K562 (cell line): ENCODE measurements around the gene TNFAIP8L2. TPM values are rescaled to one million over a fixed set of nuclear protein-coding genes. Genes with fewer than 3 reads are reported as not detected.

Experiments used
- ATAC-seq: fragments of 200-7000 bp; cut with Tn5 transposase; 3 replicates; pipeline ENCODE4 v1.9.1; 2020; ENCODE audit warnings: moderate library complexity
- BruUV-seq: library from RNA; stranded (reverse); fragments of 400-500 nt; replicated peaks from 2 replicates; lab custom pipeline; 2021; lab: Mats Ljungman, UMichigan
- CTCF ChIA-PET: fragments of 300-600 bp; formaldehyde crosslinking; extraction: SDS; loops from one replicate; lab custom pipeline; 2021; ENCODE audit warnings: low intra/inter-chr PET ratio; lab: Yijun Ruan, JAX
- POLR2A ChIA-PET: fragments of 300-600, 350-650 bp; sonication (Branson Sonifier 250); formaldehyde crosslinking; extraction: SDS; loops from one replicate; lab custom pipeline; 2021; ENCODE audit warnings: antibody characterized with exemption, inconsistent platforms; lab: Yijun Ruan, JAX
- DNase-seq, 4 experiments: peaks; one replicate each; pipeline versions ENCODE4 v3.0.0 to v3.0.0-alpha.2; 2011 to 2018; ENCODE audit warnings: low spot score in 3 of 4, mixed read lengths in 3 of 4; ENCODE audit errors: extremely low read depth in 1 of 4
- FAIRE-seq: peaks from 2 replicates; lab custom pipeline; 2011; peaks lifted over from hg19 to GRCh38; lab: Jason Lieb, UNC
- H2AFZ ChIP-seq: 2 replicates; pipeline ENCODE4 v1.6.0; 2011; ENCODE audit warnings: low read depth, low read length, control low read depth, inconsistent platforms
- H3K27ac ChIP-seq: fragments of 200-600 bp; 3 replicates; pipeline ENCODE4 v1.8.0; 2011; ENCODE audit warnings: low read depth, mild to moderate bottlenecking, control low read depth, inconsistent platforms, low read length, moderate library complexity, mixed read lengths; ENCODE audit errors: extremely low read depth
- H3K27me3 ChIP-seq, 2 experiments: fragments of 300-600 bp in 1 of 2; 2 replicates in 1 of 2; 3 replicates in 1 of 2; pipeline versions ENCODE4 v1.6.0 to v1.8.0; 2011; ENCODE audit warnings: inconsistent platforms in 2 of 2, low read length in 2 of 2, mild to moderate bottlenecking in 1 of 2, mixed read lengths in 1 of 2, moderate library complexity in 1 of 2; ENCODE audit not compliant: control insufficient read depth in 2 of 2, insufficient read depth in 2 of 2
- H3K36me3 ChIP-seq: fragments of 300-600 bp; 3 replicates; pipeline ENCODE4 v1.8.0; 2011; ENCODE audit warnings: mild to moderate bottlenecking, low read length, inconsistent platforms; ENCODE audit not compliant: control insufficient read depth, insufficient read depth
- H3K4me1 ChIP-seq, 2 experiments: fragments of 200-600 bp in 1 of 2; replicated peaks in 1 of 2; 2 replicates in 1 of 2; 3 replicates in 1 of 2; pipeline versions ENCODE4 v1.5.1 to v1.8.0; 2011; ENCODE audit warnings: inconsistent platforms in 2 of 2, low read length in 2 of 2, mild to moderate bottlenecking in 1 of 2, mixed read lengths in 1 of 2, moderate library complexity in 1 of 2; ENCODE audit not compliant: control insufficient read depth in 2 of 2, insufficient read depth in 2 of 2
- H3K4me2 ChIP-seq: 2 replicates; pipeline ENCODE4 v1.6.1; 2011; ENCODE audit warnings: low read length, control low read depth, inconsistent platforms, mixed read lengths; ENCODE audit not compliant: insufficient read depth
- H3K4me3 ChIP-seq: fragments of 200-600 bp; sonication (generic), shearing (Covaris generic); 2 replicates; pipeline ENCODE4 v1.5.1; 2016; ENCODE audit warnings: control low read depth, inconsistent platforms
- H3K79me2 ChIP-seq: fragments of 200-600 bp; 3 replicates; pipeline ENCODE4 v1.8.0; 2011; ENCODE audit warnings: low read length, inconsistent platforms; ENCODE audit not compliant: control insufficient read depth, insufficient read depth
- H3K9ac ChIP-seq, 2 experiments: 2 replicates each; pipeline versions ENCODE4 v1.6.0 to v1.6.1; 2011; ENCODE audit warnings: low read depth in 2 of 2, low read length in 2 of 2, control low read depth in 1 of 2, inconsistent platforms in 1 of 2, mild to moderate bottlenecking in 1 of 2, mixed read lengths in 1 of 2; ENCODE audit not compliant: insufficient read depth in 1 of 2
- H3K9me1 ChIP-seq: one replicate; pipeline ENCODE4 v1.6.0; 2011; ENCODE audit warnings: inconsistent platforms, mild to moderate bottlenecking, low read length, moderate library complexity; ENCODE audit not compliant: control insufficient read depth, insufficient read depth
- H3K9me3 ChIP-seq: replicated peaks from 2 replicates; pipeline ENCODE4 v1.5.1; 2011; ENCODE audit warnings: low read depth, low read length, inconsistent platforms; ENCODE audit not compliant: control insufficient read depth, insufficient read depth
- H4K20me1 ChIP-seq: replicated peaks from 2 replicates; pipeline ENCODE4 v1.6.1; 2011; ENCODE audit warnings: low read length, inconsistent platforms, mixed read lengths; ENCODE audit not compliant: control insufficient read depth, insufficient read depth
- CEBPG ChIP-seq, 3 experiments: fragments of 200-800 bp in 1 of 3; sonication (Bioruptor generic) in 1 of 3; sonication (generic) in 1 of 3; formaldehyde crosslinking in 1 of 3; IDR thresholded peaks in 2 of 3; conservative IDR thresholded peaks in 1 of 3; 2 replicates each; pipeline versions ENCODE4 v1.6.1 to v1.8.0; 2016 to 2022; ENCODE audit warnings: missing compliant biosample characterization in 2 of 3, missing genetic modification characterization in 2 of 3, mild to moderate bottlenecking in 1 of 3, missing genetic modification reagents in 1 of 3
- RBM15 ChIP-seq: fragments of 200-400 bp; formaldehyde crosslinking; IDR thresholded peaks from 2 replicates; pipeline ENCODE4 v1.6.1; 2018; ENCODE audit warnings: mild to moderate bottlenecking, low read length, moderate library complexity; ENCODE audit not compliant: insufficient read depth
- SUPT5H ChIP-seq: fragments of 450-650 bp; IDR thresholded peaks from 2 replicates; pipeline ENCODE4 v1.6.1; 2016
- THRAP3 ChIP-seq: fragments of 450-650 bp; IDR thresholded peaks from 2 replicates; pipeline ENCODE4 v1.6.1; 2016; ENCODE audit warnings: mild to moderate bottlenecking, inconsistent platforms, borderline replicate concordance
- ZNF583 ChIP-seq: fragments of 250-450 bp; sonication (Bioruptor Pico); IDR thresholded peaks from 2 replicates; pipeline ENCODE4 v1.4.0; 2020
- WGBS: fragments of 100-300 bp; shearing (Covaris generic); methylation state at CpG from one replicate; pipeline ENCODE4 v1.1.6; 2016; ENCODE audit warnings: low coverage, mixed read lengths; ENCODE audit not compliant: insufficient coverage; ENCODE audit errors: missing lambda C conversion rate; 5-methylcytosine and 5-hydroxymethylcytosine counted together
- in situ Hi-C: fragments of 300-500 bp; cut with MboI; formaldehyde crosslinking; loops from 4 replicates; pipeline ENCODE4 v1.15.0; 2018; ENCODE audit warnings: inconsistent platforms, mixed read lengths
- intact Hi-C: fragments of 100-400 bp; cut with micrococcal nuclease; formaldehyde crosslinking; loops from 2 replicates; pipeline ENCODE4 v1.14.2; 2022
- polyA plus RNA-seq, 8 experiments: library from polyadenylated mRNA; depleted of rRNA in 4 of 8; stranded (reverse) in 5 of 8; unstranded in 3 of 8; fragments of >200 nt; fragmentation: Nextera tagmentation in 2 of 8; fragmentation: Illumina TruSeq in 1 of 8; extraction: Ambion mirVana in 2 of 8; extraction: Trizol in 1 of 8; gene quantifications; 2 replicates each; pipeline versions ENCODE4 v1.2.1 to v1.2.3, GENCODE V29; 2011 to 2014; ENCODE audit warnings: inconsistent platforms in 1 of 8, missing spikeins in 1 of 8
- total RNA-seq, 7 experiments: library from RNA; depleted of rRNA in 6 of 7; stranded (reverse); fragments of >200 nt in 6 of 7; fragmentation: Illumina TruSeq in 2 of 7; extraction: Trizol in 2 of 7; gene quantifications; 2 replicates each; pipeline versions ENCODE4 v1.2.1 to v1.2.3, GENCODE V29; 2011 to 2021; ENCODE audit warnings: low replicate concordance in 1 of 7
- TF ChIP-seq, protein P1 (sequence below): fragments of 200-800 bp; sonication (Bioruptor generic); IDR thresholded peaks from 2 replicates; pipeline ENCODE4 v1.6.1; 2017; ENCODE audit warnings: missing genetic modification characterization, missing compliant biosample characterization
- TF ChIP-seq, protein P2 (sequence below), 3 experiments: IDR thresholded peaks in 2 of 3; conservative IDR thresholded peaks in 1 of 3; 2 replicates each; pipeline ENCODE4 v1.5.1; 2011 to 2012; ENCODE audit warnings: low read length in 3 of 3, mild to moderate bottlenecking in 3 of 3, control low read depth in 2 of 3, improper control_type of control experiment in 1 of 3, inconsistent platforms in 1 of 3, low read depth in 1 of 3, mixed read lengths in 1 of 3, moderate library complexity in 1 of 3; ENCODE audit not compliant: insufficient read depth in 2 of 3
- TF ChIP-seq, protein P3 (sequence below): fragments of 450-650 bp; IDR thresholded peaks from 2 replicates; pipeline ENCODE4 v1.6.1; 2018; ENCODE audit warnings: mild to moderate bottlenecking, low read depth; ENCODE audit not compliant: partially characterized antibody
- TF ChIP-seq, protein P4 (sequence below), 2 experiments: fragments of 450-650 bp in 1 of 2; sonication (generic) in 1 of 2; formaldehyde crosslinking in 1 of 2; IDR thresholded peaks in 1 of 2; conservative IDR thresholded peaks in 1 of 2; 2 replicates each; pipeline versions ENCODE4 v1.6.1 to v1.8.1; 2016 to 2023; ENCODE audit warnings: mild to moderate bottlenecking in 2 of 2, moderate library complexity in 2 of 2, inconsistent platforms in 1 of 2, missing genetic modification reagents in 1 of 2

TNFAIP8L2 gene
- total and polyA plus RNA-seq, 9 of the 15 experiments (the other 6 are each of a cell fraction or from before 2014, with no cell fraction given): 0.05 to 1.7 (median 0.52) TPM

DNA sequence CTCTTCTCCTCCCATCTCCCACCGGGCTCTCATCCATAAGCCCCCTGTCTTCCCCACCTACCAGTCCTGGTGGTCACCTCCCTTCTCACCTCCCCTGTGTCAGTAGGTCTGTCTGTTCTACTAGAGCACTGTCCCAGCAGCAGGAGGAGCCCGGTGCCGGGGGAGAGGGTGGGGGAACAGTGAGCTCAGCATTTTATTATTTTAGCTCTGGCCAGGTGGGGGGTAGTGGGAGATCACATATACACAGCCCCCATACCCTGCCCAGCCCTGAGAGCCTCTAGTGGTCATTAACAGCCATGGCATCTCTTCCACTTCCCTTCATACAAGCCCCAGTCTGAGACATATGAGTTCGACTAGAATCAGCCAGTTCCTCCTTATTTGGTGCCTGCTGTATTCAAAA lies 19.4 kb downstream of the TNFAIP8L2 start, which contains the start of gene TMOD4 (continued):
- TF ChIP-seq THRAP3 (no peak), SUPT5H (peak; percentile 42)
- TF ChIP-seq, protein P1, sequence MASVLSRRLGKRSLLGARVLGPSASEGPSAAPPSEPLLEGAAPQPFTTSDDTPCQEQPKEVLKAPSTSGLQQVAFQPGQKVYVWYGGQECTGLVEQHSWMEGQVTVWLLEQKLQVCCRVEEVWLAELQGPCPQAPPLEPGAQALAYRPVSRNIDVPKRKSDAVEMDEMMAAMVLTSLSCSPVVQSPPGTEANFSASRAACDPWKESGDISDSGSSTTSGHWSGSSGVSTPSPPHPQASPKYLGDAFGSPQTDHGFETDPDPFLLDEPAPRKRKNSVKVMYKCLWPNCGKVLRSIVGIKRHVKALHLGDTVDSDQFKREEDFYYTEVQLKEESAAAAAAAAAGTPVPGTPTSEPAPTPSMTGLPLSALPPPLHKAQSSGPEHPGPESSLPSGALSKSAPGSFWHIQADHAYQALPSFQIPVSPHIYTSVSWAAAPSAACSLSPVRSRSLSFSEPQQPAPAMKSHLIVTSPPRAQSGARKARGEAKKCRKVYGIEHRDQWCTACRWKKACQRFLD (CRISPR knock-in tag): no peak
- TF ChIP-seq, protein P2, sequence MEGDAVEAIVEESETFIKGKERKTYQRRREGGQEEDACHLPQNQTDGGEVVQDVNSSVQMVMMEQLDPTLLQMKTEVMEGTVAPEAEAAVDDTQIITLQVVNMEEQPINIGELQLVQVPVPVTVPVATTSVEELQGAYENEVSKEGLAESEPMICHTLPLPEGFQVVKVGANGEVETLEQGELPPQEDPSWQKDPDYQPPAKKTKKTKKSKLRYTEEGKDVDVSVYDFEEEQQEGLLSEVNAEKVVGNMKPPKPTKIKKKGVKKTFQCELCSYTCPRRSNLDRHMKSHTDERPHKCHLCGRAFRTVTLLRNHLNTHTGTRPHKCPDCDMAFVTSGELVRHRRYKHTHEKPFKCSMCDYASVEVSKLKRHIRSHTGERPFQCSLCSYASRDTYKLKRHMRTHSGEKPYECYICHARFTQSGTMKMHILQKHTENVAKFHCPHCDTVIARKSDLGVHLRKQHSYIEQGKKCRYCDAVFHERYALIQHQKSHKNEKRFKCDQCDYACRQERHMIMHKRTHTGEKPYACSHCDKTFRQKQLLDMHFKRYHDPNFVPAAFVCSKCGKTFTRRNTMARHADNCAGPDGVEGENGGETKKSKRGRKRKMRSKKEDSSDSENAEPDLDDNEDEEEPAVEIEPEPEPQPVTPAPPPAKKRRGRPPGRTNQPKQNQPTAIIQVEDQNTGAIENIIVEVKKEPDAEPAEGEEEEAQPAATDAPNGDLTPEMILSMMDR (IDR thresholded peaks at IDR 0.05 in 2 of 3, conservative IDR thresholded peaks at IDR 0.05 in 1 of 3; ENCODE audit: insufficient read depth in 2 of 3, low read depth in 1 of 3, low read length in 3 of 3): peak; percentile 57 to 75 (median 58)

DNA sequence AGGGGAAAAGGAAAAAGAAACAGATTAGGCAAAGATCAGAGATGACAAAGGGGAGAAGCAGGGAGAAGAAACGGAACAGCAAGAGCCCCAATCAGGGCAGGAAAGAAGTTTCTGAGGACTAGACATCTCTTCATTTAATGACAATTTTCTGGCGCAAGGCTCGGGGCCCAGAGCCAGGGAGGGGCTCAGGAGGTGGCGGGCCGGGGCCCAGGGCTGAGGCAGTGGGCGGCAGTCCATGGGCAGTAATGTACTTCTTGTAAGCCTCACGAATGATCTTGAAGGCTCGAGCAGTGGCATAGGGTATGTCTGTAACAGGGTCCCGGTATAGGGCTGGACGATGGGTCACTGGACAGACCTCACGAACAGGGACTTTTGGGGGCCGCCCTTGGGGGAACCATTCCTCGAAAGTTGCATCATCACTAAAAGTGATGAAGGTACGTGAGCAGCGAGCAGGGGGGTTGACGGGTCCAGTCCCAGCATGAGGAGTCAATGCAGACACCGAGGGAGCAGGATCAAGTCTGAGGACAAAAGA lies 20.1 kb downstream of the TNFAIP8L2 start:
- Histone ChIP-seq H3K79me2 (no peaks in the 10 kb centered on the region), H3K4me1 (no peaks in the 10 kb centered on the region; a peak in 1 of 5 replicates), H3K36me3 (peaks cover 61% of the 10 kb centered on the region; the same call in 2 of the 3 replicates), H3K27ac (no peak overlapping the region), H4K20me1 (no peaks in the 10 kb centered on the region), H3K27me3 (no peaks in the 10 kb centered on the region), H3K9me3 (no peaks in the 10 kb centered on the region), H3K9me1 (no peaks in the 10 kb centered on the region), H2AFZ (no peak overlapping the region), H3K4me3 (no peak overlapping the region), H3K9ac (0 out of 4 replicates have a peak overlapping the region, but pooled peaks of 1 of the 2 experiments have one; percentile 21), H3K4me2 (no peak overlapping the region)
- WGBS: 92% methylated on average over 17 of the region's 17 CpGs
- TSS peak; percentile 49 for BruUV-seq
- POLR2A ChIA-PET: interaction anchor here (1.5 to 1.8 kb wide), 2 partner anchors 10 to 13 kb away, joined by 5 to 6 read pairs; partner anchors contain the start of genes LYSMD1, SCNM1 and VPS72
- no peak for ATAC-seq
- no peak for FAIRE-seq
- in situ Hi-C loops (no loop called here), intact Hi-C loops (no loop called here)
- CTCF ChIA-PET: no interaction called here
- TF ChIP-seq ZNF583 (CRISPR knock-in tag) (no peak), CEBPG (CRISPR knock-in tag; IDR thresholded peaks at IDR 0.05) (no peak), CEBPG (tag; conservative IDR thresholded peaks at IDR 0.05 in 1 of 2, IDR thresholded peaks at IDR 0.05 in 1 of 2) (peak in 1 of 2 experiments; percentile 15; a peak in 1 of 4 replicates), RBM15 (no peak)
- TF ChIP-seq, protein P3, sequence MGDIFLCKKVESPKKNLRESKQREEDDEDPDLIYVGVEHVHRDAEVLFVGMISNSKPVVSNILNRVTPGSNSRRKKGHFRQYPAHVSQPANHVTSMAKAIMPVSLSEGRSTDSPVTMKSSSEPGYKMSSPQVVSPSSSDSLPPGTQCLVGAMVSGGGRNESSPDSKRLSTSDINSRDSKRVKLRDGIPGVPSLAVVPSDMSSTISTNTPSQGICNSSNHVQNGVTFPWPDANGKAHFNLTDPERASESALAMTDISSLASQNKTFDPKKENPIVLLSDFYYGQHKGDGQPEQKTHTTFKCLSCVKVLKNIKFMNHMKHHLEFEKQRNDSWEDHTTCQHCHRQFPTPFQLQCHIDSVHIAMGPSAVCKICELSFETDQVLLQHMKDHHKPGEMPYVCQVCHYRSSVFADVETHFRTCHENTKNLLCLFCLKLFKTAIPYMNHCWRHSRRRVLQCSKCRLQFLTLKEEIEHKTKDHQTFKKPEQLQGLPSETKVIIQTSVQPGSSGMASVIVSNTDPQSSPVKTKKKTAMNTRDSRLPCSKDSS: no peak
- TF ChIP-seq, protein P4, sequence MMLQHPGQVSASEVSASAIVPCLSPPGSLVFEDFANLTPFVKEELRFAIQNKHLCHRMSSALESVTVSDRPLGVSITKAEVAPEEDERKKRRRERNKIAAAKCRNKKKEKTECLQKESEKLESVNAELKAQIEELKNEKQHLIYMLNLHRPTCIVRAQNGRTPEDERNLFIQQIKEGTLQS (IDR thresholded peaks at IDR 0.05): peak; percentile 45; the same call in 1 of the 2 replicates
- TF ChIP-seq, protein P4 (CRISPR knock-in tag; conservative IDR thresholded peaks at IDR 0.05): no peak
- no peak for DNase-seq
